Ovary (tissue), 9 donors: ENCODE data around the gene CACNG4. TPM values are rescaled to one million over a fixed set of nuclear protein-coding genes. Genes with fewer than 3 reads are reported as not detected.

Experiments used
- DNase-seq, 5 donors: peaks; one replicate each; pipeline ENCODE4 v3.0.0-alpha.2; 2019 to 2020
- H3K27ac ChIP-seq, 2 donors: fragments of 200-600 bp; one replicate each; pipeline versions ENCODE4 v1.5.1 to v1.8.0; 2019 to 2022
- H3K27me3 ChIP-seq: fragments of 200-600 bp; one replicate; pipeline ENCODE4 v1.8.0; 2022
- H3K36me3 ChIP-seq: fragments of 200-600 bp; sonication (generic); one replicate; pipeline ENCODE4 v1.5.1; 2019
- H3K4me1 ChIP-seq: one replicate; pipeline ENCODE4 v1.8.1; 2013; ENCODE audit warnings: mild to moderate bottlenecking, moderate library complexity; ENCODE audit not compliant: insufficient read depth
- H3K4me3 ChIP-seq: fragments of 200-600 bp; sonication (generic); one replicate; pipeline ENCODE4 v1.5.1; 2017
- H3K9me3 ChIP-seq, 2 donors: fragments of 200-600 bp in 1 of 2; sonication (generic) in 1 of 2; one replicate each; pipeline versions ENCODE4 v1.5.1 to v1.8.1; 2013 to 2019; ENCODE audit warnings: mild to moderate bottlenecking in 1 of 2, moderate library complexity in 1 of 2
- CTCF ChIP-seq, 3 donors: fragments of 450-650 bp in 2 of 3; fragments of 200-600 bp in 1 of 3; IDR thresholded peaks; one replicate each; pipeline versions ENCODE4 v1.5.1 to v1.8.0; 2016 to 2022; ENCODE audit warnings: antibody characterized with exemption in 3 of 3, mild to moderate bottlenecking in 1 of 3
- EP300 ChIP-seq: sonication (generic); formaldehyde crosslinking; IDR thresholded peaks from one replicate; pipeline ENCODE4 v1.6.1; 2017; ENCODE audit warnings: antibody characterized with exemption
- POLR2A ChIP-seq: fragments of 450-650 bp; IDR thresholded peaks from one replicate; pipeline ENCODE4 v1.6.1; 2017; ENCODE audit warnings: antibody characterized with exemption, mild to moderate bottlenecking, moderate library complexity
- WGBS, 3 donors: extraction: QIAGEN DNeasy Blood & Tissue Kit in 1 of 3; methylation state at CpG; one replicate each; pipeline versions ENCODE4 v1.1.5 to v1.1.7; 2013 to 2017; 5-methylcytosine and 5-hydroxymethylcytosine counted together
- intact Hi-C, 4 donors: fragments of 100-400 bp; cut with DNase I; formaldehyde crosslinking; loops; one replicate each; pipeline versions ENCODE4 v1.11.0 to v1.15.1; 2022 to 2023
- polyA plus RNA-seq, 2 donors: library from polyadenylated mRNA; stranded (reverse); fragments of 200-250 nt in 1 of 2; fragments of 350-450 nt in 1 of 2; fragmentation: Illumina TruSeq in 1 of 2; extraction: RNeasy Lipid Tissue Mini Kit (QIAGEN cat#74804) in 1 of 2; gene quantifications; one replicate each; pipeline ENCODE4 v1.2.3, GENCODE V29; 2013 to 2014
- total RNA-seq, 7 donors: library from RNA; depleted of rRNA in 2 of 7; stranded (reverse); fragments of >200 nt in 2 of 7; fragmentation: NEBNext Ultra II Directional in 3 of 7; extraction: Animal tissue kit (Norgen Biotek cat#: 25700) in 3 of 7; gene quantifications; one replicate each; pipeline versions ENCODE4 v1.1.0 to v1.2.4, GENCODE V29; 2016 to 2023
- donor health status: DM: no; HTN: no; CAD: no; lungs with moderate emphysema.
- donor health status: DM: no; HTN: no; CAD: no.
- donor health status: Bipolar disorder and iron deficiency.
- donor health status: DM: yes; HTN: yes; CAD: no.
- donor health status: DM: no; HTN: no; CAD: no.
- donor health status: DM: yes; HTN: yes; CAD: no.

Gene CACNG4
- total and polyA plus RNA-seq, 9 donors: 0.02 to 4.9 (median 0.22) TPM; not detected in 2

GRCh38 chr17:66975188-66975587 lies 10.7 kb downstream of the CACNG4 start:
- no peaks in the 10 kb centered on the region for H3K4me1 ChIP-seq
- intact Hi-C loops: no loop called here
- no peak overlapping the region for H3K4me3 ChIP-seq
- TF ChIP-seq EP300 (no peak), POLR2A (no peak), CTCF (IDR thresholded peaks at IDR 0.05) (no peak)
- 70 to 76% (median 76%) methylated on average over 3 of the region's 3 CpGs for WGBS, 3 donors
- H3K27me3 ChIP-seq: no peaks in the 10 kb centered on the region
- no peaks in the 10 kb centered on the region for H3K36me3 ChIP-seq
- no peaks in the 10 kb centered on the region for H3K9me3 ChIP-seq
- no peak for DNase-seq
- H3K27ac ChIP-seq: no peak overlapping the region

GRCh38 chr17:66975614-66976378 lies 11.3 kb downstream of the CACNG4 start:
- no peak for DNase-seq
- Histone ChIP-seq H3K27me3 (no peaks in the 10 kb centered on the region), H3K4me1 (no peaks in the 10 kb centered on the region), H3K27ac (no peak overlapping the region), H3K4me3 (no peak overlapping the region), H3K36me3 (no peaks in the 10 kb centered on the region), H3K9me3 (no peaks in the 10 kb centered on the region)
- no peak for TF ChIP-seq POLR2A
- WGBS, 3 donors: 49 to 65% (median 53%) methylated on average over 14 of the region's 14 CpGs
- intact Hi-C loops: no loop called here

- intact Hi-C loops: no loop called here
- 55 to 62% (median 56%) methylated on average over 2 of the region's 2 CpGs for WGBS, 3 donors
- H3K9me3 ChIP-seq: no peaks in the 10 kb centered on the region
- H3K36me3 ChIP-seq: no peaks in the 10 kb centered on the region
- H3K27me3 ChIP-seq: no peaks in the 10 kb centered on the region
- H3K4me3 ChIP-seq: no peak overlapping the region
- H3K4me1 ChIP-seq: no peaks in the 10 kb centered on the region
- TF ChIP-seq CTCF (IDR thresholded peaks at IDR 0.05) (no peak), EP300 (no peak), POLR2A (no peak)
- no peak overlapping the region for H3K27ac ChIP-seq
- no peak for DNase-seq
Measured at GRCh38 chr17:66976379-66976663, 11.8 kb downstream of the CACNG4 start.

GRCh38 chr17:66976781-66977201 lies 12.3 kb downstream of the CACNG4 start:
- Histone ChIP-seq H3K27ac (no peak overlapping the region), H3K27me3 (no peaks in the 10 kb centered on the region), H3K36me3 (no peaks in the 10 kb centered on the region), H3K4me3 (no peak overlapping the region), H3K9me3 (no peaks in the 10 kb centered on the region), H3K4me1 (no peaks in the 10 kb centered on the region)
- intact Hi-C loops: no loop called here
- 9 to 15% (median 14%) methylated on average over 11 of the region's 11 CpGs for WGBS, 3 donors
- TF ChIP-seq POLR2A (no peak), CTCF (IDR thresholded peaks at IDR 0.05) (no peak), EP300 (no peak)
- no peak for DNase-seq

GRCh38 chr17:66978514-66979061 lies 14.1 kb downstream of the CACNG4 start:
- no peak for DNase-seq

More at GRCh38 chr17:66978514-66979061, 14.1 kb downstream of the CACNG4 start:
- intact Hi-C loops: no loop called here
- Histone ChIP-seq H3K27me3 (no peaks in the 10 kb centered on the region), H3K4me3 (no peak overlapping the region), H3K27ac (no peak overlapping the region), H3K36me3 (no peaks in the 10 kb centered on the region), H3K4me1 (no peaks in the 10 kb centered on the region), H3K9me3 (no peaks in the 10 kb centered on the region)
- 32 to 48% (median 44%) methylated on average over 19 of the region's 19 CpGs for WGBS, 3 donors
- TF ChIP-seq CTCF (IDR thresholded peaks at IDR 0.05): no peak
- TF ChIP-seq POLR2A: no peak
- TF ChIP-seq EP300: no peak
